Liver (tissue), 4 donors: Measurements from ENCODE around the gene GABRA1. TPM values are rescaled to one million over a fixed set of nuclear protein-coding genes. Genes with fewer than 3 reads are reported as not detected.

Experiments used
- polyA plus RNA-seq, 2 donors: library from polyadenylated mRNA; stranded (reverse) in 1 of 2; unstranded in 1 of 2; fragments of 200-250 nt in 1 of 2; fragments of >200 nt in 1 of 2; fragmentation: Nextera tagmentation in 1 of 2; extraction: Ambion mirVana in 1 of 2; gene quantifications; one replicate each; pipeline versions ENCODE4 v1.2.1 to v1.2.3, GENCODE V29; 2013 to 2015
- total RNA-seq, 2 donors: library from RNA; depleted of rRNA; stranded (reverse); fragments of >200 nt; gene quantifications; one replicate each; pipeline ENCODE4 v1.2.3, GENCODE V29; 2014
- donor health status: healthy.
- donor health status: healthy.
- donor health status: healthy.

Gene GABRA1
- total and polyA plus RNA-seq, 4 donors = not detected

Other genes starting within 250 kb of the GABRA1 start
- gene GABRA6, start 162.4 kb upstream of the GABRA1 start, total RNA-seq = not detected
- gene GABRA6, start 162.4 kb upstream of the GABRA1 start, polyA plus RNA-seq = not detected
- gene GABRG2, start 219.7 kb downstream of the GABRA1 start, total RNA-seq = under 1 TPM in 1 of 2 donors, not detected in 1; under 0.01 TPM
- not detected for gene GABRG2, start 219.7 kb downstream of the GABRA1 start, polyA plus RNA-seq